Activated CD4-positive, alpha-beta memory T cell treated with anti-CD3 and anti-CD28 coated beads for 36 hours (primary cell): ENCODE measurements around the gene SPO11. TPM values are rescaled to one million over a fixed set of nuclear protein-coding genes. Genes with fewer than 3 reads are reported as not detected.

Experiments used
- CTCF ChIA-PET: fragments of 350-600 bp; sonication (Branson Sonifier 250); formaldehyde crosslinking; loops from one replicate; lab custom pipeline; 2021; ENCODE audit warnings: antibody characterized with exemption, inconsistent platforms; lab: Charles Lee
- POLR2A ChIA-PET: fragments of 350-600 bp; sonication (Branson Sonifier 250); formaldehyde crosslinking; loops from one replicate; lab custom pipeline; 2021; ENCODE audit warnings: antibody characterized with exemption; lab: Charles Lee
- DNase-seq: peaks from one replicate; pipeline ENCODE4 v3.0.0-alpha.2; 2020
- H3K27ac Mint-ChIP-seq: one replicate; pipeline ENCODE4 v1.8.0; 2021; ENCODE audit warnings: mixed read lengths
- H3K27me3 Mint-ChIP-seq: one replicate; pipeline ENCODE4 v1.8.0; 2021; ENCODE audit warnings: mixed read lengths
- H3K36me3 Mint-ChIP-seq: one replicate; pipeline ENCODE4 v1.8.0; 2021; ENCODE audit warnings: mixed read lengths
- H3K4me1 Mint-ChIP-seq: one replicate; pipeline ENCODE4 v1.8.0; 2021; ENCODE audit warnings: low read depth, mixed read lengths
- H3K4me3 Mint-ChIP-seq: one replicate; pipeline ENCODE4 v1.8.0; 2021; ENCODE audit warnings: mild to moderate bottlenecking, mixed read lengths
- H3K9me3 Mint-ChIP-seq: one replicate; pipeline ENCODE4 v1.8.0; 2021; ENCODE audit warnings: mixed read lengths
- intact Hi-C: fragments of 100-400 bp; cut with micrococcal nuclease; formaldehyde crosslinking; loops from one replicate; pipeline ENCODE4 v1.15.1; 2023
- total RNA-seq, 2 experiments: library from RNA; stranded (reverse); gene quantifications; one replicate each; pipeline ENCODE4 v1.2.3, GENCODE V29; 2021

SPO11 gene
- total RNA-seq, 2 experiments from 2014 or later = not detected

DNA sequence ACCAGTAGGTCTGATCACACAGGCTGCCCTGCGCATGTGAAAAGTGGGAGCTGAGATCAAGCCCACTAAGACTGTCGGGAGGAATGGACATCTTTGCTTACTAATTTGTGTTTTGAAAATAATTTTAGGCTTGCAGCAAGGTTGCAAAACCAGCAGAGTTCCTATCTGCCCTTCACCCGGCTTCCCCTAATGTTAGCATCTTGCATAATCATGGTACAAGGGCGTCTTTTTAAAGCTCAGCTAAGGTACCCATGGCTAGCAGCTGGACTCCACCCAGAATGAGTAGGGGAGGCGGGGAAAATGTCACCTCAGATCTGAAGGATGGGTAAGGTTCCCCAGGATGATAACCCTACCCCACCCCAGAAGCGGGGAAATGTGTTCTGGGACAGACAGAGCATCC is 37.9 kb upstream of the SPO11 start:
- H3K4me1 Mint-ChIP-seq = no peaks in the 10 kb centered on the region
- H3K4me3 Mint-ChIP-seq = no peak overlapping the region
- CTCF ChIA-PET = no interaction called here
- no peaks in the 10 kb centered on the region for H3K9me3 Mint-ChIP-seq
- intact Hi-C loops = no loop called here
- H3K36me3 Mint-ChIP-seq = no peaks in the 10 kb centered on the region
- no peak for DNase-seq
- POLR2A ChIA-PET = no interaction called here
- H3K27ac Mint-ChIP-seq = no peak overlapping the region
- peaks cover 46% of the 10 kb centered on the region for H3K27me3 Mint-ChIP-seq

DNA sequence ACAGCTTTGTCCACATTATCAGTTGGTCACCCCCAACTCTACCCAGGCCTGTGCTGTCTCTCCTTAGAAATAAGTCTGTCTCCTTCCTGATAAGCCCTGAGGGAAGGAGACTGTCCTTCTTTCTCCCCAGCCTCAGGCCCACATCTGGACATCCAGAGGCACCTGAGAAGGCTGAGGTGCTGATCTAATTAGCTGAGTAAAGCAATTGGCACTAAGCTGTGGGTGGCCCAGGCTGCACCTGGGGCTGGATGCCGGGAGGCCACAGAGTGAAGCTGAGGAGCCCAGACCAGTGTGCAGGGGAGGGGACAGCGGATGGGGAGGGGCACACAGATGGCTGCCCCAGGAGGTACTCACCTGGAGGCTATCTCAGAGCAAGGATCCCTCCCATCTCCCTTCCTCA is 37.0 kb upstream of the SPO11 start:
- H3K27ac Mint-ChIP-seq = no peak overlapping the region
- H3K9me3 Mint-ChIP-seq = no peaks in the 10 kb centered on the region
- H3K4me3 Mint-ChIP-seq = no peak overlapping the region
- H3K27me3 Mint-ChIP-seq = peaks cover 41% of the 10 kb centered on the region
- ChIA-PET POLR2A (no interaction called here), CTCF (no interaction called here)
- no peaks in the 10 kb centered on the region for H3K36me3 Mint-ChIP-seq
- DNase-seq = no peak
- intact Hi-C loops = no loop called here
- H3K4me1 Mint-ChIP-seq = no peaks in the 10 kb centered on the region

DNA sequence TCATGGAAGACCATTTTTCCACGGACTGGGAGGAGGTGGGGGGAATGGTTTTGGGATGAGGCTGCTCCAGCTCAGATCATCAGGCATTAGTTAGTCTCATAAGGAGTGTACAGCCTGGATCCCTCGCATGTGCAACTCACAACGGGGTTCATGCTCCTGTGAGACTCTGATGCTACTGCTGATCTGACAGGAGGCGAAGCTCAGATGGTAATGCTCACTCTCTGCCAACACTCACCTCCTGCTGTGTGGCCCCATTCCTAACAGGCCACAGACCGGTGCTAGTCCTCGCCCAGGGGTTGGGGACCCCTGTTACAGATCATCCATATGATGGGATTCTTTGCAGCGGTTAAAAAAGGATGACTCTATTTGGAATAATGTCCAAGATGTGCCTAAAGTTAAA is 35.6 kb upstream of the SPO11 start:
- Mint-ChIP-seq H3K27ac (no peak overlapping the region), H3K36me3 (no peaks in the 10 kb centered on the region), H3K4me3 (no peak overlapping the region), H3K9me3 (no peaks in the 10 kb centered on the region), H3K27me3 (peaks cover 28% of the 10 kb centered on the region), H3K4me1 (no peaks in the 10 kb centered on the region)
- ChIA-PET CTCF (no interaction called here), POLR2A (no interaction called here)
- intact Hi-C loops = no loop called here
- DNase-seq = no peak

DNA sequence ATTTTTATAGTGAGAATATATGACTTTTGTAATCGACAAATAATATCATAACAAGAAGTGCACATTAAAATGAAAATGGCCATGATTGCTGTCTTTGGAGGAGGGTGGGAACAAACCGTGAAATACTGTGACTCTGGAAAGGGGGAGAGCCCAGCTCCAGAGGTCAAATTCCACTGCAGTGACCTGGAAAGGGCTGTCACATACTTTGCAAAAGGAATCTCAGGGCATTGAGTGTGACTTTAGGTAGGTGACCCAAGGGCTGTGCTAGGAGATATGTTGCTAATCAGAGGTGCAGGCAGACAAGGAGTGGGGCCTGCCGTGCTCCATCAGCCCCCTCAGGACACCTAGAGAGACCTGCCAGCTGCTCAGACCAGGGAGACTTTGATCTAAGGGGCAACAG is 35.1 kb upstream of the SPO11 start:
- Mint-ChIP-seq H3K4me3 (no peak overlapping the region), H3K9me3 (no peaks in the 10 kb centered on the region), H3K27me3 (peaks cover 28% of the 10 kb centered on the region), H3K4me1 (no peaks in the 10 kb centered on the region), H3K27ac (no peak overlapping the region), H3K36me3 (no peaks in the 10 kb centered on the region)
- ChIA-PET POLR2A (no interaction called here), CTCF (no interaction called here)
- DNase-seq = no peak
- intact Hi-C loops = no loop called here

DNA sequence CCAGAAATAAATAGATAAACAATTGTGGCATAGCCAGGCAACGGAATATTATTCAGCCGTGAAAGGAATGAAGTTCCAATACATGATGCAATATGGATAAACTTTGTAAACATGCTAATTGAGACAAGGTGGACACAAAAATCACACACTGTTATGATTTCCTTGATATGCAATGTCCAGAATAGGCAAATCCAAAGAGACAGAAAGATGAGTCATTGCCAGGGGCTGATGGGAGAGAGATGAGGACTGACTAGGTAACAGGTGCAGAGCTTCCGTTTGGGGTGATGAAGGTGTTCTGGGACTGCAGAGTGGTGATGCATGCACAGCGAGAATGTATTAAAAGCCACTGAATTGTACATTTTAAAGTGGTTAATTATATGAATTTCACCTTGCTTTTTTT is 31.1 kb upstream of the SPO11 start:
- CTCF ChIA-PET = no interaction called here
- intact Hi-C loops = no loop called here
- H3K4me3 Mint-ChIP-seq = no peak overlapping the region

DNA sequence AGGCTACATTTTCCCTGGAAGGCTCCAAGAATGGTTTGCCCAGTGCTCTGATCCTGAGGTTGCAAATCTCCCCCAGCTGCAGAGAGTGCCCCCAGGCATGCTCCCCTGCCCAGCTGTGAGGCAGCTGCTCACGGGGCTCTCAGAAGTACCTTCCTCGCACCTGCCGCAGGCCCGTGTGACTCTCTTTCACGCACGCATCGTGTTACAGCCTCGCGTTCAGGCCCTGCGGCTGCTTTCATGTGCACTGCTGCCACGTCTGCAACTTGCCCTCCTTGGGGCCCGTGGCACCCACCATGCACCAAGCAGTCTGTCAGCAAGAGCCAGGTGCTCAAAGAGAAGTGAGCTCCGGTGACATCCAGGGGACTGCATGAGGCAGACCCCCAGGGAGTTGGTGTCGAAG is 28.6 kb upstream of the SPO11 start:
- intact Hi-C loops = no loop called here
- H3K4me3 Mint-ChIP-seq = no peak overlapping the region
- H3K9me3 Mint-ChIP-seq = no peaks in the 10 kb centered on the region
- H3K36me3 Mint-ChIP-seq = no peaks in the 10 kb centered on the region
- ChIA-PET POLR2A (no interaction called here), CTCF (no interaction called here)
- peaks cover 11% of the 10 kb centered on the region for H3K27me3 Mint-ChIP-seq
- H3K27ac Mint-ChIP-seq = no peak overlapping the region
- no peaks in the 10 kb centered on the region for H3K4me1 Mint-ChIP-seq
- DNase-seq = no peak

More for the DNA sequence above, 31.1 kb upstream of the SPO11 start:
- POLR2A ChIA-PET = no interaction called here
- Mint-ChIP-seq H3K27ac (no peak overlapping the region), H3K9me3 (no peaks in the 10 kb centered on the region), H3K27me3 (peaks cover 15% of the 10 kb centered on the region), H3K36me3 (no peaks in the 10 kb centered on the region), H3K4me1 (no peaks in the 10 kb centered on the region)
- DNase-seq = no peak

DNA sequence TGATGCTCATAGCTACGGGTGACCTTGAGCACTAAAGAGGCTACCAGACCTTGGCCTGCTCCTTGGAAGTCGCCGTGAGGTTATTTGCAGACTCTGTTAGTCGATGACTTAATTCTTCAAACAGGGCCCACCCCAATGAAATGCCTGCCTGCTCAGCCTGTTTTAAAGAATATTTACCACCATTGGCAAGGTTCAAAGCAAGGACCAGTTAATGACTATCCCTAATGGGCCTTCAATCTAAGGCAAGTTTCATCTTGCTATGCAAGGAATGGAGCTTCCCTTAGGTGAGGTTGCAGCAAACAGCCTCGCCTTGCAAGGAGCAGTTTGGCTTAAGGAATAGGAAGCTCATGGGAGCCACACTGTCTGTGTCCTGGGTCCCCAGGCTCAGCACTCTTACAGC is 22.9 kb upstream of the SPO11 start:
- ChIA-PET CTCF (interaction anchor here (0.7 kb wide), 1 partner anchor 217 kb away, joined by 3 read pairs; no protein-coding TSS in a partner anchor), POLR2A (no interaction called here)
- intact Hi-C loops = no loop called here
- H3K27me3 Mint-ChIP-seq = peaks cover 11% of the 10 kb centered on the region
- H3K36me3 Mint-ChIP-seq = no peaks in the 10 kb centered on the region
- H3K4me3 Mint-ChIP-seq = no peak overlapping the region
- H3K27ac Mint-ChIP-seq = no peak overlapping the region
- H3K4me1 Mint-ChIP-seq = no peaks in the 10 kb centered on the region
- no peaks in the 10 kb centered on the region for H3K9me3 Mint-ChIP-seq
- no peak for DNase-seq

DNA sequence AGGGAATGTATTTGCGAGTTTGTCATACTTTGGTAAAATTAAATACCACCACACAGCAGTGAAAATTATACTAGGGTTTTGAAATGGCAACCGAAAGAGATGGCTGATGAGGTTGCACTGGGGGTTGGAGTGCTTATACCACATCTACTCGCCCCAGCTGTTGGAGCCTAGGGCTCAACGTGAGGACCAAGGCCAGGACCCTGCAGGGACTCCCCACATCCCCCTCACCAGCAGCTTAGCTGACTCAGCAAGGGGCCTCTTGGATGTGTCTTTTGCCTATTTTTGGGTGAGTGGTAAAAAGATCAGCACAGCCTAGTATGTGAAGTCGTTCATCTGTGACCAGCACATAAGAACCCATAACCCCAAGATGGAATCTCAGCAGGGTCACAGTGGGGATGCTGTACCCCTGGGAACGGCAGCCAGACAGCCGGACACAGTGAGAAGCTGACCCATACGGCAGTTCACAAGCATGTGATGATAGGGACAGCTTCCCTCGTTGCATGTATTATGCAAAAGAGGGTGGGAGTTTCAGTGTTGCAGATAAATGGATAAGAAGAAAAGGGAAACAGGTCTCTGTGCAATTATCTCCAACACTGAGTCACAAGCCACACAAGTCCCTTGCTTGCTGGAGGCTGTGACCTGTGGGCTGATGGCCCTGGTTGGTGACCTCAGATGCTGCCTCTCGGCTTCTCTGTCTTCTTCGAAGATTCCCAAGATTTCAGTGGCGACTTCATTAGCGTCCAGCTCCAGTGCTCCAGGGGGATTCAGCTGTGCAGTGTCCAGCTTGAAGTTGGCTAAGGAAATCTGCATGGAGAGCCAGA is 20.9 kb upstream of the SPO11 start:
- CTCF ChIA-PET = no interaction called here
- Mint-ChIP-seq H3K4me3 (no peak overlapping the region), H3K36me3 (no peaks in the 10 kb centered on the region), H3K27ac (no peak overlapping the region), H3K9me3 (no peaks in the 10 kb centered on the region), H3K27me3 (peaks cover 6% of the 10 kb centered on the region), H3K4me1 (no peaks in the 10 kb centered on the region)
- DNase-seq = no peak
- intact Hi-C loops = no loop called here
- POLR2A ChIA-PET = no interaction called here

DNA sequence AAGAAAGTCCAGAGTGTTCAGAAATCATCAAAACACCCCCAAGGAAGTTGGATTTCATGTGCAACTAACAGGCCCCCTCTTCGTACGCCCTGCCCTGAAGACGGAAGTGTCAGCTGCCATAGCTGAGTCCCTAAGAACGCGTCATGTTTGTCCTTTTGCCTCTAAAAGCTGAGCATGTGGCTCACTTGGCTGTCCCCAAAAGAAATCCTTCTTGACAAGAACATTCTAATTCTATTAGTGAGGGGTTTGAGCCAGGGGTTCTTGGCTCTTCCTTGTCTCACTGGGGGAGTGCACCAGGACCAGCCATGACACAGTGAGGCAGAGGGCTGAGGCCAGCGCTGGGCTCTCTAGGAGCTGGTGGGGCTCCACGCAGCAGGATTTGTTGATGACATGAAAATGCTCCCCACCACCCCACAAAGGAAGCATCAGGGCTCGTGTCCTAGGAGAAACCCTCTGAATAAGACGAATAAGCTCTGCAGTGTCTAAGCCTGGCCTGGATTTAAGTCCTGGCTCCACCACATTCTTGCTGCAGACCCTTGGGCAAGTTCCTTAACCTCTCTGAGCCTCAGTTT is 20.0 kb upstream of the SPO11 start:
- no peaks in the 10 kb centered on the region for H3K9me3 Mint-ChIP-seq
- DNase-seq = no peak
- H3K4me3 Mint-ChIP-seq = no peak overlapping the region
- intact Hi-C loops = no loop called here
- peaks cover 5% of the 10 kb centered on the region for H3K27me3 Mint-ChIP-seq
- ChIA-PET POLR2A (no interaction called here), CTCF (no interaction called here)
- no peak overlapping the region for H3K27ac Mint-ChIP-seq
- no peaks in the 10 kb centered on the region for H3K36me3 Mint-ChIP-seq
- no peaks in the 10 kb centered on the region for H3K4me1 Mint-ChIP-seq

DNA sequence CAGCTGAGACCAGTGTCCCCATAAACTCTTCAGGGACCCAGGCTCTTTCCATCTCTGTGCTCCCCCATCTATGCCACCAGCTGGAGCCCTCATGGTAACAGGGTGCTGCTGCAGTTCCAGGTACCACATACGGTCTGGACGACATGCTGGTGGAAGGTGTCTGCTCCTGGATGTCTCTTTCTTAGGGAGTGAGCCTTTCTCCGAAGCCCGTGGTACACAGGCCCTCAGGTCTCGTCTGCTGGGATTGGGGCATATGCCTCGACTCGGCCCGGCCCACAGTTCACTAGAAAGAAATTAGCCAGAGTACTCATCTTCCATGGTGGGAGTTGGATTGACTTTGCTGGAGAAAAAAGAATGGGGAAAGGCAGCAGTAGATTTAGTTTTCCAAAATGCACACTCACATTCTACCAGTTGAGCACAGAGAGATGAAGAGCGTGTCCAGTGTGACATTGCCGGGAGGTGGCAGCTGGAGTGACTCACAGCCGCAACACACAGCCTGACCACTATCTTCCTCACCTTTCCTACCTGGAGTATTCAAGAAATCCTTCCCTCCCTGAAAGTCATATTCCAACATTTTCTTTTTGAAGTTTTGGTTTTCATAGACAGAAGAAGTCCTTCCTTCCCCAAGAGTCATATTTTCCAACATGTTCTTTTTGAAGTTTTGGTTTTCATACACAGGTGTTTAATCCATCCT is 18.6 kb upstream of the SPO11 start:
- ChIA-PET CTCF (no interaction called here), POLR2A (no interaction called here)
- intact Hi-C loops = no loop called here
- no peaks in the 10 kb centered on the region for H3K9me3 Mint-ChIP-seq
- no peak overlapping the region for H3K4me3 Mint-ChIP-seq
- peaks cover 4% of the 10 kb centered on the region for H3K27me3 Mint-ChIP-seq
- no peaks in the 10 kb centered on the region for H3K4me1 Mint-ChIP-seq
- H3K27ac Mint-ChIP-seq = no peak overlapping the region
- DNase-seq = no peak
- H3K36me3 Mint-ChIP-seq = no peaks in the 10 kb centered on the region

DNA sequence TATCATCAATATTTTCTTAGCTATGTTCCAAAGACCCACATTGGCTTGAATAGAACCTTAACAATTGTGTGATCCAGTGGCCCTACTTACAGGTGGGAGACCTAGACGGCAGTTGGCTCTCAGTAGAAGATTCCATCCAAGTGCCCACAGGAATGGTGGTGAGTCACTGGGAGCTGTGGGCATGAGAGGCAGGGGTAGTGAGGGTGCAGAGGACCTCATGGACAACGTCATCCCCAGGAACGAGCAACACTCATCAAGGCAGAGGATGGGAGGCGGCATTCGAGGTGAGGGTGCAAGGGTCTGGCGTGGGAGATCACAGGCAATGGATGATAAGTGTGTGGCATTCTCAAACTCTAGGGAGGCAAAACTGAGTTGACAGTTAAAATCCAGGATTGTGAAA is 17.5 kb upstream of the SPO11 start:
- H3K4me1 Mint-ChIP-seq = no peaks in the 10 kb centered on the region
- ChIA-PET POLR2A (no interaction called here), CTCF (interaction anchor here (0.6 to 2.0 kb wide), 2 partner anchors 34 to 133 kb away, joined by 3 to 5 read pairs; no protein-coding TSS in a partner anchor)
- H3K9me3 Mint-ChIP-seq = no peaks in the 10 kb centered on the region
- no peaks in the 10 kb centered on the region for H3K36me3 Mint-ChIP-seq
- H3K27me3 Mint-ChIP-seq = peaks cover 4% of the 10 kb centered on the region
- no peak overlapping the region for H3K4me3 Mint-ChIP-seq
- intact Hi-C loops = no loop called here
- H3K27ac Mint-ChIP-seq = no peak overlapping the region
- DNase-seq = no peak

DNA sequence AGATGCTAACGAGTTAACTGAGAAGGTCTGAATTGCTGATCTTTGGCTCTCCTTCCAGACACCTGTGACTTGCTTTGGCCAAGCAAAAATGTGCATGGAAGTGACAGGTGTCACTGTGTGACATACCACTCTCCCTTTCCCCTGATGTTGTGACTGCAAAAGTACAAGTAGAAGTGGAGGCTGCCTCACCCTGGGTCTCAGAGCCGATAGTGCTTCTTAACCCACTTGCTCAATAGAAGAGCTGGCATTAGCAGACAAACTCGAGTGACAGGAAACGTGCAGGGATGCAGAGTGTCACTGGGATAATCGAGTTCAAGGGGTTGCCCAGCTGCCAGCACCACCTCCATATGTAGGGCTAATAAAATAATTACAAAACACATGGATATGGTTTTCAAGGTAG is 16.4 kb upstream of the SPO11 start:
- H3K36me3 Mint-ChIP-seq = no peaks in the 10 kb centered on the region
- POLR2A ChIA-PET = no interaction called here

More for the DNA sequence above, 16.4 kb upstream of the SPO11 start:
- Mint-ChIP-seq H3K27ac (no peak overlapping the region), H3K9me3 (no peaks in the 10 kb centered on the region), H3K4me3 (no peak overlapping the region), H3K4me1 (no peaks in the 10 kb centered on the region), H3K27me3 (peaks cover 6% of the 10 kb centered on the region)
- CTCF ChIA-PET = interaction anchor here (2.0 kb wide), 1 partner anchor 33 kb away, joined by 5 read pairs; no protein-coding TSS in a partner anchor
- no peak for DNase-seq
- intact Hi-C loops = no loop called here
